Osteocyte (in vitro differentiated cells): Measurements from ENCODE around the gene ADPRH. TPM values are rescaled to one million over a fixed set of nuclear protein-coding genes. Genes with fewer than 3 reads are reported as not detected.

Experiments used
- DNase-seq: peaks from one replicate; pipeline ENCODE4 v3.0.0; 2021; ENCODE audit warnings: mixed read lengths; ENCODE audit not compliant: unreplicated experiment; ENCODE audit errors: extremely low spot score
- H3K27ac Mint-ChIP-seq: one replicate; pipeline ENCODE4 v1.8.0; 2021; ENCODE audit warnings: mild to moderate bottlenecking, mixed read lengths; ENCODE audit not compliant: unreplicated experiment
- H3K27me3 Mint-ChIP-seq: one replicate; pipeline ENCODE4 v1.8.0; 2021; ENCODE audit warnings: mixed read lengths; ENCODE audit not compliant: unreplicated experiment
- H3K36me3 Mint-ChIP-seq: one replicate; pipeline ENCODE4 v1.8.0; 2021; ENCODE audit warnings: mixed read lengths; ENCODE audit not compliant: unreplicated experiment
- H3K4me1 Mint-ChIP-seq: one replicate; pipeline ENCODE4 v1.8.0; 2021; ENCODE audit warnings: mixed read lengths; ENCODE audit not compliant: unreplicated experiment
- H3K4me3 Mint-ChIP-seq: one replicate; pipeline ENCODE4 v1.8.0; 2021; ENCODE audit warnings: mild to moderate bottlenecking, moderate library complexity, mixed read lengths; ENCODE audit not compliant: unreplicated experiment
- H3K9me3 Mint-ChIP-seq: one replicate; pipeline ENCODE4 v1.8.0; 2021; ENCODE audit warnings: mixed read lengths; ENCODE audit not compliant: unreplicated experiment
- CTCF ChIP-seq: fragments of 200-600 bp; sonication (generic); IDR thresholded peaks from 2 replicates; pipeline ENCODE4 v1.5.0; 2021; ENCODE audit warnings: antibody characterized with exemption, mild to moderate bottlenecking, moderate library complexity
- total RNA-seq: library from RNA; stranded (reverse); gene quantifications from 2 replicates; pipeline ENCODE4 v1.2.1, GENCODE V29; 2021

ADPRH gene
- total RNA-seq, 1 donor from 2014 or later: 1.9 TPM

GRCh38 chr3:119595639-119596334, 16.5 kb downstream of the ADPRH start:
- no peak overlapping the region for H3K4me3 Mint-ChIP-seq
- no peaks in the 10 kb centered on the region for H3K27me3 Mint-ChIP-seq

GRCh38 chr3:119596398-119596797, 17.1 kb downstream of the ADPRH start:
- Mint-ChIP-seq H3K4me1 (peaks cover 30% of the 10 kb centered on the region), H3K9me3 (no peaks in the 10 kb centered on the region), H3K27ac (no peak overlapping the region), H3K4me3 (no peak overlapping the region), H3K36me3 (no peaks in the 10 kb centered on the region), H3K27me3 (no peaks in the 10 kb centered on the region)
- DNase-seq: no peak
- no peak for TF ChIP-seq CTCF

More at GRCh38 chr3:119595639-119596334, 16.5 kb downstream of the ADPRH start:
- TF ChIP-seq CTCF: no peak
- DNase-seq: no peak
- H3K27ac Mint-ChIP-seq: peak overlapping the region; percentile 21
- peaks cover 30% of the 10 kb centered on the region for H3K4me1 Mint-ChIP-seq
- no peaks in the 10 kb centered on the region for H3K36me3 Mint-ChIP-seq
- H3K9me3 Mint-ChIP-seq: no peaks in the 10 kb centered on the region

- no peak for TF ChIP-seq CTCF
- H3K27ac Mint-ChIP-seq: peak within 1 kb of the TSS; percentile 41
- H3K4me1 Mint-ChIP-seq: peaks cover 30% of the 10 kb centered on the region
- no peaks in the 10 kb centered on the region for H3K9me3 Mint-ChIP-seq
- H3K36me3 Mint-ChIP-seq: no peaks in the 10 kb centered on the region
- no peak for DNase-seq
- no peak within 1 kb of the TSS for H3K4me3 Mint-ChIP-seq
- no peaks in the 10 kb centered on the region for H3K27me3 Mint-ChIP-seq
Observed at GRCh38 chr3:119597548-119598288, 18.4 kb downstream of the ADPRH start, which contains the start of gene PLA1A. Gene PLA1A, plus strand, starts transcription at chr3:119597885. Its CDS starts 29 bp downstream, at chr3:119597914.

- Mint-ChIP-seq H3K27ac (no peak overlapping the region), H3K4me1 (peaks cover 30% of the 10 kb centered on the region)
Observed at GRCh38 chr3:119598410-119599098, 19.3 kb downstream of the ADPRH start.

More at GRCh38 chr3:119598410-119599098, 19.3 kb downstream of the ADPRH start:
- H3K27me3 Mint-ChIP-seq: peaks cover 2% of the 10 kb centered on the region
- no peaks in the 10 kb centered on the region for H3K9me3 Mint-ChIP-seq
- no peaks in the 10 kb centered on the region for H3K36me3 Mint-ChIP-seq
- no peak for TF ChIP-seq CTCF
- H3K4me3 Mint-ChIP-seq: no peak overlapping the region
- DNase-seq: no peak
